Stomach (tissue), 9 donors: ENCODE results near the gene SEMA5B. TPM values are rescaled to one million over a fixed set of nuclear protein-coding genes. Genes with fewer than 3 reads are reported as not detected.

ENCODE experiments used
- DNase-seq, 2 donors: peaks; one replicate each; pipeline versions ENCODE4 v3.0.0 to v3.0.0-alpha.2; 2013 to 2019
- H3K27ac ChIP-seq, 5 donors: fragments of 200-600 bp in 4 of 5; sonication (generic) in 4 of 5; one replicate each; pipeline ENCODE4 v1.5.1; 2013 to 2019; ENCODE audit warnings: mild to moderate bottlenecking in 1 of 5, moderate library complexity in 1 of 5
- H3K27me3 ChIP-seq, 3 donors: fragments of 200-600 bp; sonication (generic); one replicate each; pipeline ENCODE4 v1.5.1; 2017 to 2019; ENCODE audit warnings: mixed run types in 1 of 3
- H3K36me3 ChIP-seq, 4 donors: fragments of 200-600 bp; sonication (generic); 1 replicate in 3 of 4; 2 replicates in 1 of 4; pipeline ENCODE4 v1.5.1; 2016 to 2019
- H3K4me1 ChIP-seq, 4 donors: fragments of 200-600 bp; sonication (generic); one replicate each; pipeline ENCODE4 v1.5.1; 2016 to 2019
- H3K4me3 ChIP-seq, 4 donors: fragments of 200-600 bp; sonication (generic) in 3 of 4; one replicate each; pipeline ENCODE4 v1.5.1; 2016 to 2019; ENCODE audit warnings: mild to moderate bottlenecking in 1 of 4
- H3K9me3 ChIP-seq, 4 donors: fragments of 200-600 bp; sonication (generic); one replicate each; pipeline ENCODE4 v1.5.1; 2016 to 2019
- CTCF ChIP-seq, 7 experiments: fragments of 450-650 bp in 4 of 7; fragments of 200-600 bp in 3 of 7; sonication (generic) in 3 of 7; IDR thresholded peaks; one replicate each; pipeline ENCODE4 v1.5.1; 2016 to 2019; ENCODE audit warnings: antibody characterized with exemption in 7 of 7, control low read depth in 2 of 7, mild to moderate bottlenecking in 1 of 7
- EP300 ChIP-seq: sonication (generic); formaldehyde crosslinking; IDR thresholded peaks from one replicate; pipeline ENCODE4 v1.6.1; 2017; ENCODE audit warnings: antibody characterized with exemption
- POLR2A ChIP-seq, 4 donors: fragments of 450-650 bp; IDR thresholded peaks; one replicate each; pipeline ENCODE4 v1.6.1; 2016; ENCODE audit warnings: antibody characterized with exemption in 4 of 4, control low read depth in 2 of 4, mild to moderate bottlenecking in 1 of 4, moderate library complexity in 1 of 4
- POLR2AphosphoS5 ChIP-seq, 3 donors: sonication (generic); formaldehyde crosslinking; IDR thresholded peaks; one replicate each; pipeline ENCODE4 v1.6.1; 2016; ENCODE audit warnings: antibody characterized with exemption in 3 of 3
- WGBS, 5 donors: extraction: QIAGEN DNeasy Blood & Tissue Kit in 3 of 5; methylation state at CpG; one replicate each; pipeline versions ENCODE4 v1.1.5 to v1.1.7; 2013 to 2018; 5-methylcytosine and 5-hydroxymethylcytosine counted together
- intact Hi-C: fragments of 100-400 bp; cut with DNase I; formaldehyde crosslinking; loops from one replicate; pipeline ENCODE4 v1.15.1; 2023; ENCODE audit warnings: low total_unique reads
- polyA plus RNA-seq, 3 donors: library from polyadenylated mRNA; stranded (reverse); fragments of 200-250 nt; gene quantifications; one replicate each; pipeline ENCODE4 v1.2.3, GENCODE V29; 2013
- total RNA-seq, 5 donors: library from RNA; depleted of rRNA; stranded (reverse); fragments of >200 nt; gene quantifications; one replicate each; pipeline versions ENCODE4 v1.1.0 to v1.2.3, GENCODE V29; 2014 to 2016
- donor health status: healthy with polysubstance abuse.
- donor health status: Bipolar disorder and iron deficiency.
- donor health status: healthy.

The SEMA5B gene
- total and polyA plus RNA-seq, 8 donors = 0.15 to 27.2 (median 1.0) TPM; not detected in 2

- Histone ChIP-seq H3K4me3 (no peak overlapping the region), H3K9me3 (no peaks in the 10 kb centered on the region), H3K27me3 (no peaks in the 10 kb centered on the region), H3K27ac (no peak overlapping the region), H3K4me1 (peaks cover 0 to 24% (median 4%) of the 10 kb centered on the region in 4 donors), H3K36me3 (no peaks in the 10 kb centered on the region)
- no peak for TF ChIP-seq POLR2AphosphoS5 (IDR thresholded peaks at IDR 0.05)
- no peak for TF ChIP-seq EP300
- TF ChIP-seq CTCF (IDR thresholded peaks at IDR 0.05) = no peak
- TF ChIP-seq POLR2A (IDR thresholded peaks at IDR 0.05) = no peak
- 87 to 92% (median 90%) methylated on average over 3 of the region's 3 CpGs for WGBS, 5 donors
- no peak for DNase-seq
- intact Hi-C loops = loop anchor here (10.0 kb wide), 1 partner anchor 311 kb away; no protein-coding TSS in a partner anchor
Observed at GRCh38 chr3:122943828-122944190, 83.8 kb downstream of the SEMA5B start.

GRCh38 chr3:122942937-122943827 is 84.4 kb downstream of the SEMA5B start:
- peak; percentile 82 to 85 for DNase-seq
- intact Hi-C loops = loop anchor here (10.0 kb wide), 1 partner anchor 312 kb away; no protein-coding TSS in a partner anchor

DNA sequence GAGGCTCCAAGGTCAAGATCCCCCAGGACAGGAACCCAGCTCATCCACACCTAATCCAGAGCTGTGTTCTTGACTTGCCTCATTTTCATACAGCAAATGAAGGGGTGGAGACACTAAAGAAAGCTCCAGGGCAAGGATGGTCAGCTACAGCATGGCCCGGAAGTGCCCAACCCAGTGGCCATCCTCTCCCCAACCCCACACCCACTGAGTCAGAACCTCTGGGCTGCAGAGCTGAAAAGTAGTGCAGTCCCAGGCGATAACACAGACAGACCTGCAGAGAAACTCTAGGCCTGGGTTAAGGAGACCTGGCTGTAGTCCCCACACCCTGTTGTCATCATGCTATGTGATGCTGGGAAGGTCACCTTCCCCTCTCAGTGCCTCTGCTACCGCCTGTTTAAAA is 85.3 kb downstream of the SEMA5B start:
- H3K9me3 ChIP-seq = no peaks in the 10 kb centered on the region
- 87 to 96% (median 88%) methylated on average over 3 of the region's 3 CpGs for WGBS, 5 donors
- H3K4me1 ChIP-seq = peaks cover 0 to 20% (median 4%) of the 10 kb centered on the region in 4 donors
- H3K4me3 ChIP-seq = no peak overlapping the region
- DNase-seq = no peak
- no peaks in the 10 kb centered on the region for H3K27me3 ChIP-seq
- intact Hi-C loops = loop anchor here (10.0 kb wide), 1 partner anchor 313 kb away; no protein-coding TSS in a partner anchor
- TF ChIP-seq POLR2A (IDR thresholded peaks at IDR 0.05) = no peak
- no peak for TF ChIP-seq POLR2AphosphoS5 (IDR thresholded peaks at IDR 0.05)
- no peak for TF ChIP-seq EP300
- TF ChIP-seq CTCF (IDR thresholded peaks at IDR 0.05) = no peak
- H3K27ac ChIP-seq = no peak overlapping the region
- no peaks in the 10 kb centered on the region for H3K36me3 ChIP-seq

More at GRCh38 chr3:122942937-122943827, 84.4 kb downstream of the SEMA5B start:
- Histone ChIP-seq H3K36me3 (no peaks in the 10 kb centered on the region), H3K27ac (no peak overlapping the region), H3K9me3 (no peaks in the 10 kb centered on the region), H3K4me1 (peaks cover 0 to 24% (median 4%) of the 10 kb centered on the region in 4 donors), H3K27me3 (no peaks in the 10 kb centered on the region), H3K4me3 (no peak overlapping the region)
- peak in 1 of 3 donors; percentile 14 for TF ChIP-seq POLR2AphosphoS5 (IDR thresholded peaks at IDR 0.05)
- TF ChIP-seq EP300 = no peak
- peak in 5 of 7 experiments; percentile 74 to 92 (median 89) for TF ChIP-seq CTCF (IDR thresholded peaks at IDR 0.05)
- TF ChIP-seq POLR2A (IDR thresholded peaks at IDR 0.05) = no peak
- WGBS, 5 donors = 36 to 44% (median 41%) methylated on average over 15 to 23 of the region's 23 CpGs

DNA sequence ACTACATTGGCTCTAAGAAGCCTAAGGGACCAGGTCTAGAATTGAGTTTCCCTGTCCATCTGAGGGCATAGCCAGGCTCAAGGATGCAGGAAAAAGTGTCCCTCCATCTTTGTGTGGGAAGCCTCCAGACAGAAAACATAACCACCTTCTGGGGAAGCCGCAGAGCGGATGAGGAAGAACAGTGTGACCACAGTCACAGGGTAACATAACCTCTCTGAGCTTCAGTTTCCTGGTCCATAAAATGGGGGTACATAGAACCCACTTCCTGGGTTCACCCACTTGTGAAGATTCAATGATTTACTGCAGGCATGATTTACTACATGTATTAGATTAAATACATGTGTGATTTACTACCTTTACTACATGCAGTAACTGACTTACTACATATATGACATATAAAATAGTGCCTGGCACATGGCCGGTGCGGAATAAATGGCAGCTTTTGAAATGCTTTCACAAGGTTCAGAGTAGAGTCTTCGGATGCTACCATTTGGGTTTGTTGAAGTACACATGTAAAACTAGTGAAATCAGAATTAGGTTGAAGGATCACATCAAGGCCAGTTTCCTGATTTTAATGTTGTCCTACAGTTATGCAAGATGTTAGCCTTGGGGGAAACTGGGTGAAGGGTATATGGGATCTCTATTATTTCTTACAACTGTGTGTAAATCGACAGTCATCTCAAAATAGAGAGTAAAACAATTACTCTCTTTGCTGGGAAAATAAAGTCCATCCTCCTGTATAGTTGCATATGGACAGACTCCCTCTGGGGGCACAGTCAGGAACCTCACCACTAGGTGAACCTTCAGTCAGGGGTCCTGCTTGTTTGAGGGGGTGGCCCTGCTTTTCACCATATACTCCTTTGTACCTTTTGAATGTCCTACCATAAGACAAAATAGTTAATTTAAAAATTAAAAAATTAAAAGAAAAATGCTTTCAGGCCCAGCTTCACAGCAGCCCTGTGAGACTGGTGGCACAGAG is 86.0 kb downstream of the SEMA5B start:
- TF ChIP-seq EP300 (no peak), CTCF (IDR thresholded peaks at IDR 0.05) (no peak), POLR2AphosphoS5 (IDR thresholded peaks at IDR 0.05) (no peak), POLR2A (IDR thresholded peaks at IDR 0.05) (no peak)
- DNase-seq = no peak
- H3K4me3 ChIP-seq = no peak overlapping the region
- 84 to 94% (median 88%) methylated on average over 6 of the region's 6 CpGs for WGBS, 5 donors
- intact Hi-C loops = loop anchor here (10.0 kb wide), 1 partner anchor 313 kb away; no protein-coding TSS in a partner anchor
- H3K9me3 ChIP-seq = no peaks in the 10 kb centered on the region
- H3K27me3 ChIP-seq = no peaks in the 10 kb centered on the region
- H3K4me1 ChIP-seq = peaks cover 0 to 19% (median 4%) of the 10 kb centered on the region in 4 donors
- no peaks in the 10 kb centered on the region for H3K36me3 ChIP-seq
- no peak overlapping the region for H3K27ac ChIP-seq
